CD4-positive, CD25-positive, alpha-beta regulatory T cell (primary cell): ENCODE data around the gene EXOC4. TPM values are rescaled to one million over a fixed set of nuclear protein-coding genes. Genes with fewer than 3 reads are reported as not detected.
"Not testable (repeated sequence)": the region's sequence is repeated elsewhere in the genome, so short reads cannot be mapped to it uniquely, and the experiment has no call there.

Experiments
- ATAC-seq, 2 donors: fragments of 150-1000 bp; cut with Tn5 transposase; one replicate each; pipeline ENCODE4 v1.10.0; 2021; ENCODE audit warnings: low read depth in 2 of 2, moderate number of reproducible peaks in 2 of 2, moderate library complexity in 1 of 2
- DNase-seq, 3 donors: peaks; one replicate each; pipeline versions ENCODE4 v3.0.0 to v3.0.0-alpha.2; 2012 to 2022; ENCODE audit warnings: mixed read lengths in 1 of 3
- H3K27ac ChIP-seq: one replicate; pipeline ENCODE4 v1.7.0; 2013; ENCODE audit warnings: mild to moderate bottlenecking, low read length; ENCODE audit not compliant: insufficient read depth, poor library complexity, severe bottlenecking
- H3K27me3 ChIP-seq: one replicate; pipeline ENCODE4 v1.7.0; 2013; ENCODE audit warnings: low read length; ENCODE audit not compliant: control insufficient read depth, insufficient read depth
- H3K36me3 ChIP-seq: one replicate; pipeline ENCODE4 v1.7.0; 2013; ENCODE audit warnings: mild to moderate bottlenecking, low read length, moderate library complexity; ENCODE audit not compliant: control insufficient read depth, insufficient read depth
- H3K4me1 ChIP-seq: 2 replicates; pipeline ENCODE4 v1.7.0; 2013; ENCODE audit warnings: mild to moderate bottlenecking, low read length; ENCODE audit not compliant: insufficient read depth, control insufficient read depth, poor library complexity, severe bottlenecking
- H3K4me3 ChIP-seq: one replicate; pipeline ENCODE4 v1.7.0; 2013; ENCODE audit warnings: low read depth, mild to moderate bottlenecking, low read length, moderate library complexity
- H3K9me3 ChIP-seq, 2 experiments: 1 replicate in 1 of 2; 2 replicates in 1 of 2; pipeline ENCODE4 v1.7.0; 2013; ENCODE audit warnings: low read length in 2 of 2, mild to moderate bottlenecking in 1 of 2, moderate library complexity in 1 of 2; ENCODE audit not compliant: control insufficient read depth in 2 of 2
- H3K27ac Mint-ChIP-seq, 3 donors: one replicate each; pipeline ENCODE4 v1.8.0; 2020 to 2022; ENCODE audit warnings: mild to moderate bottlenecking in 3 of 3, mixed read lengths in 3 of 3, moderate library complexity in 2 of 3
- H3K27me3 Mint-ChIP-seq: one replicate; pipeline ENCODE4 v1.8.0; 2022; ENCODE audit warnings: mild to moderate bottlenecking, mixed read lengths
- H3K36me3 Mint-ChIP-seq: one replicate; pipeline ENCODE4 v1.8.0; 2020; ENCODE audit warnings: mixed read lengths
- H3K4me1 Mint-ChIP-seq, 4 donors: one replicate each; pipeline ENCODE4 v1.8.0; 2020 to 2022; ENCODE audit warnings: mixed read lengths in 4 of 4, mild to moderate bottlenecking in 1 of 4
- H3K4me3 Mint-ChIP-seq, 4 donors: one replicate each; pipeline ENCODE4 v1.8.0; 2020 to 2022; ENCODE audit warnings: mild to moderate bottlenecking in 4 of 4, mixed read lengths in 4 of 4, moderate library complexity in 3 of 4
- H3K9me3 Mint-ChIP-seq, 7 donors: one replicate each; pipeline ENCODE4 v1.8.0; 2020 to 2022; ENCODE audit warnings: mixed read lengths in 7 of 7, mild to moderate bottlenecking in 3 of 7, moderate library complexity in 2 of 7
- polyA plus RNA-seq, 4 donors: library from polyadenylated mRNA; unstranded; fragments of 300-500 nt; fragmentation: Illumina TruSeq; gene quantifications; one replicate each; pipeline ENCODE4 v1.2.3, GENCODE V29; 2021
- total RNA-seq: library from RNA; stranded (reverse); gene quantifications from one replicate; pipeline ENCODE4 v1.2.3, GENCODE V29; 2022

The EXOC4 gene
- total and polyA plus RNA-seq, 5 donors from 2014 or later: 39.1 to 118 (median 52.2) TPM

DNA sequence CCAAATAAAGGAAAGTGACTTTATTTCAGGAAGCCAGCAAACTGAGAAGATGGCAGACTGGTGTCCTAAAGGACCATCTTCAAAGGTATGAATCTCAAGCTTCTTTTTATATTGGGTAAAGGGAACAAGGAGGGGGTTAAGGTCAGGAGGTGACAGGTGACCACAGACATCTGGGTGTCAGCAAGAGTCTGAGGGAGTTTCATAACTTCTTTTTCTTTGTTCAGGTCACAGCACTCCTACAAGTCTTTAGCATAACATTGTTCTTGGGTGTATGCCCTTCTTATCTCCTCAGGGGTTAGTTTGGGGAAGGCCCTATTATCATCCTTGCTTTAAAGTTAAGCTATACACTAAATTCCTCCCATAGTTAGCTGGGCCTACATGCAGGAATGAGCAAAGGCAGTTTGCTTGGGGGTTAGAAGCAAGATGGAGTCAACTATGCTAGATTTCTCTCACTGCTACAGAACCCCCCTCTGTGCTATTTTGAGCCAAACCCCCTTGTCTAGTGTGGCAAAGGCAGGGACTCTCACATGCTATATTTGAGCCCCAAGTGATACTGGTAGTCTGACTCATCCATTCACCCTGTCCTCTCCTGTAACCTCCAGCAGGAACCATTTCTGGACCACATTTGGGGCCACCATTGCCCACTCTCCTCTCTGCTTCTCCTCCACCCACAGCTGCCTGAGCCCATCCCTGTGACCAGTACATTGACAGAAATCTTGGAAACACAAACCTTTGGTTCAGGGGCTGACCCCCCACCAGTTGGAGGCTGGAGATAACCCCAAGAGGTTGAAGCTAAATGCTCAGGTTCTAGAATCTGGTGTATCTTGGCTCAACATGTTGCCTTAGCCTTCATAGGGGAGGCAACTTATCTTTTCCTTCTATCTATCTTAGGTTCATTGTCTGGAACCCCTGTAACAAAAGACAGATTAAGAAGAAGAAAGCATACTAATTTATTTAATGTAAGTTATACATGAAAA is 818.8 kb downstream of the EXOC4 start:
- no peaks in the 10 kb centered on the region for H3K4me1 ChIP-seq
- DNase-seq (no peak), ATAC-seq (no peak)
- H3K9me3 ChIP-seq: no peaks in the 10 kb centered on the region
- no peaks in the 10 kb centered on the region for H3K27me3 ChIP-seq
- no peak overlapping the region for H3K4me3 ChIP-seq
- Mint-ChIP-seq H3K36me3 (peaks cover 23% of the 10 kb centered on the region), H3K27me3 (no peaks in the 10 kb centered on the region), H3K4me1 (peaks cover 0 to under 1% (median 0%) of the 10 kb centered on the region in 4 donors), H3K9me3 (peaks cover 0 to 6% (median 3%) of the 10 kb centered on the region in 7 donors), H3K4me3 (no peak overlapping the region), H3K27ac (no peak overlapping the region)
- H3K27ac ChIP-seq: no peak overlapping the region
- H3K36me3 ChIP-seq: no peaks in the 10 kb centered on the region

DNA sequence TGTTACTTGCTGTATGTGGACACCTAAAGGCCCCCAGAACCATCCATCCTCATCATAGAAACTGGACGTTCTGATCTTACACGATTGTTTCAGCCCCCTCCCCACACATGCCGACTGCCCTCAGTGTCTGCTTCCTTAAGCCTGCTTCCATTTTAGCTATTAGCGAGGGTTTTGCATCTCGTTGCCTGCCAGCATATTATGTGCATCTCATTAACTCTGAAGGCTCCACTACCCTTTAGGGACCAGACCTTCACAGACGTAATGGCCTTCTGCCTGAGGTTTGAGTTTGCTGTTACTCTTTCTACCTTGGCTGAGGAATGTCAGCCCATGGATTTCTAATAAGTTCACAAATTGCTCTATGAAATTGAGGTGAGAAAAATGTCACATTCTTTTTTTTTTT is 820.4 kb downstream of the EXOC4 start:
- Mint-ChIP-seq H3K27me3 (no peaks in the 10 kb centered on the region), H3K4me3 (no peak overlapping the region), H3K27ac (no peak overlapping the region), H3K36me3 (peaks cover 26% of the 10 kb centered on the region), H3K4me1 (peaks cover 0 to 3% (median 0%) of the 10 kb centered on the region in 4 donors), H3K9me3 (peaks cover 0 to 6% (median 3%) of the 10 kb centered on the region in 7 donors)
- Histone ChIP-seq H3K27me3 (no peaks in the 10 kb centered on the region), H3K4me1 (no peaks in the 10 kb centered on the region), H3K9me3 (no peaks in the 10 kb centered on the region), H3K27ac (no peak overlapping the region), H3K4me3 (no peak overlapping the region), H3K36me3 (no peaks in the 10 kb centered on the region)
- ATAC-seq (no peak), DNase-seq (no peak)

DNA sequence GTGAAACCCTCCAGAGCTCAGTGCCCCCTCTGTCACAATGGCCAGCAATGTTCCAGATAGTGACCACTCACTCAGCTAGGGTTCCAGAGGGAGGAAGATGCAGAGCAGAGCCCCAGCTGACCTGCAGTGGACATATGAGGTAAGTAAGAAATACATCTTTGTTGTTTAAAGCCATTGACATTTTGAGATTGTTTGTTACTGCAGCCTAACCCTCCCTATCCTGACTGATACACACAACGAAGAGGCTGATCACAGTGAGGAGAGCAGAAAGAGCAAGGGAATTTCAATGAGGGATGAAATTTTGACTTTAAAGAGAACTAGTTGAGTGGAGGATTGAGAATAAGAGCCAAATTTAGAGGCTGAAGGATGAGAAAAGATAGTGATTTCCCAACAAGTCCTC is 822.9 kb downstream of the EXOC4 start:
- no peak overlapping the region for H3K4me3 Mint-ChIP-seq

DNA sequence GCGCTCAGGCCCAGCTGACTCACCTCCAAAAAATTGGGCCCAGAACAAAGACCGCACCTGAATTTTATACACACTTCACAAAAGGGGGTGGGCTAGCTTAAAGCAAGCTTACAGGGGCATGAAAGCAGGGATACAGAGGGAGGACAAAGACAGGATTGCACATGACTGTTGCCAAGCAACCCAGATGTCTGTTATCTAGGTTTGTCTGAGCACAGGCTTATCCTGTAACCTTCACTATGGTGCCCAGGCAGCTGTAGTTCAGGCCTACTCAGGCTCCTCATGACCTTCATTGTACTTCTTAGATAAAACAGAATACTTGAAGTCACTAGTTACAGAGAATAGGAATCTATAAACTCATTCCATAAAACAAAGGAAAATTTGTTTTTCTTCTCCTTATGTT is 824.7 kb downstream of the EXOC4 start:
- not testable (repeated sequence) for H3K4me3 ChIP-seq, H3K4me1 Mint-ChIP-seq, H3K36me3 ChIP-seq, H3K27me3 ChIP-seq, H3K27me3 Mint-ChIP-seq, H3K4me1 ChIP-seq, DNase-seq, H3K27ac ChIP-seq, ATAC-seq, H3K9me3 ChIP-seq, H3K4me3 Mint-ChIP-seq
- Mint-ChIP-seq H3K9me3 (peaks cover 0 to 12% (median 5%) of the 10 kb centered on the region in 7 donors), H3K27ac (peak overlapping the region in 1 of 3 donors; percentile 82), H3K36me3 (peaks cover 28% of the 10 kb centered on the region)

More for the DNA sequence above, 822.9 kb downstream of the EXOC4 start:
- DNase-seq (no peak), ATAC-seq (no peak)
- H3K4me1 Mint-ChIP-seq: peaks cover 0 to 10% (median 3%) of the 10 kb centered on the region in 4 donors
- H3K27ac Mint-ChIP-seq: no peak overlapping the region
- Histone ChIP-seq H3K27ac (no peak overlapping the region), H3K4me1 (no peaks in the 10 kb centered on the region), H3K4me3 (no peak overlapping the region), H3K27me3 (no peaks in the 10 kb centered on the region), H3K9me3 (no peaks in the 10 kb centered on the region), H3K36me3 (no peaks in the 10 kb centered on the region)
- no peaks in the 10 kb centered on the region for H3K27me3 Mint-ChIP-seq
- H3K36me3 Mint-ChIP-seq: peaks cover 23% of the 10 kb centered on the region
- peaks cover 0 to 7% (median 3%) of the 10 kb centered on the region in 7 donors for H3K9me3 Mint-ChIP-seq

DNA sequence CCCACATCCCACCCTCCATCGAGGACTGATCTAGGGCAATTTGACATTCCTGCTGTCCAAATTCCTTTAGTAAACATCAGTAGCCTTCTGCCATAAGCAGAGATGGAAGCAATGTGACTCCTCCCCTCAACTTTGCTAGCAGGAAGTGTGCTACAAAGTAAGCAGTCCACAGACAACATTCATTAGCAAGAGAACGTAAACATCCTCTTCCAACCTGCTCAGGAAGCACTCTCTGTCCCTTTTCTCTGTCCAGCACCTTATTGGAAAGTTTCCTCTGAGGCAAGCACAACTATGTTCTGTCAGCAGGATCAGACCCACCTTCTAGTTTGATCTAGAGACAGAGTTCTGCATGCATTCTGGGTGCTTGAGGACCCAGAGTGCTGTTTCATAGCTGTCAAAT is 826.1 kb downstream of the EXOC4 start:
- no peak for DNase-seq

DNA sequence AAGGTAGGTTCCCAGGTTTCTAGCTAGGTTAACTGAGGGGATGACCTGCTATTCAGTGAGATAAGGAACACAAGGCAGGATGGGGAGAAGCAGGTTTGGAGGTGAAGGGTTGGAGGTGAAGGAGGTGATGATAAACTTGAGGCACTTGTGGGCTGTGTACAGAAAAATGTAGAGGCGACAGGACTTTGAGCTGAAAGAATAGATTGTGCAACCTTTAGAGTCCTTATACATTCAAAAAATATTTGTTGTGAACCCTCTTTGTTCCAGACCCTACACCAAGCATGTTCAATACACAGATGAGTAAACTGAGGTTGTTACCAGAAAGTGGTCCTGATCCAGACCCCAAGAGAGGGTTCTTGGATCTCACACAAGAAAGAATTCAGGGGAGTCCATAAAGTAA is 828.8 kb downstream of the EXOC4 start:
- Histone ChIP-seq H3K9me3 (no peaks in the 10 kb centered on the region), H3K36me3 (no peaks in the 10 kb centered on the region), H3K27me3 (no peaks in the 10 kb centered on the region), H3K4me3 (no peak overlapping the region), H3K27ac (no peak overlapping the region), H3K4me1 (no peaks in the 10 kb centered on the region)
- Mint-ChIP-seq H3K27me3 (no peaks in the 10 kb centered on the region), H3K9me3 (peaks cover 0 to 12% (median 5%) of the 10 kb centered on the region in 7 donors), H3K27ac (no peak overlapping the region), H3K4me3 (peak overlapping the region in 1 of 4 donors; percentile 33), H3K4me1 (peaks cover 0 to 9% (median 3%) of the 10 kb centered on the region in 4 donors), H3K36me3 (peaks cover 8% of the 10 kb centered on the region)
- DNase-seq (no peak), ATAC-seq (no peak)

More for the DNA sequence above, 826.1 kb downstream of the EXOC4 start:
- H3K4me1 Mint-ChIP-seq: peaks cover 0 to 10% (median 3%) of the 10 kb centered on the region in 4 donors
- no peaks in the 10 kb centered on the region for H3K36me3 ChIP-seq
- H3K9me3 ChIP-seq: no peaks in the 10 kb centered on the region
- H3K27me3 ChIP-seq: no peaks in the 10 kb centered on the region
- no peak overlapping the region for H3K4me3 Mint-ChIP-seq
- H3K9me3 Mint-ChIP-seq: peaks cover 0 to 12% (median 5%) of the 10 kb centered on the region in 7 donors
- no peaks in the 10 kb centered on the region for H3K27me3 Mint-ChIP-seq
- no peaks in the 10 kb centered on the region for H3K4me1 ChIP-seq
- peak overlapping the region in 1 of 3 donors; percentile 18 for H3K27ac Mint-ChIP-seq
- no peak for ATAC-seq
- H3K36me3 Mint-ChIP-seq: peaks cover 28% of the 10 kb centered on the region
- no peak overlapping the region for H3K27ac ChIP-seq
- no peak overlapping the region for H3K4me3 ChIP-seq

DNA sequence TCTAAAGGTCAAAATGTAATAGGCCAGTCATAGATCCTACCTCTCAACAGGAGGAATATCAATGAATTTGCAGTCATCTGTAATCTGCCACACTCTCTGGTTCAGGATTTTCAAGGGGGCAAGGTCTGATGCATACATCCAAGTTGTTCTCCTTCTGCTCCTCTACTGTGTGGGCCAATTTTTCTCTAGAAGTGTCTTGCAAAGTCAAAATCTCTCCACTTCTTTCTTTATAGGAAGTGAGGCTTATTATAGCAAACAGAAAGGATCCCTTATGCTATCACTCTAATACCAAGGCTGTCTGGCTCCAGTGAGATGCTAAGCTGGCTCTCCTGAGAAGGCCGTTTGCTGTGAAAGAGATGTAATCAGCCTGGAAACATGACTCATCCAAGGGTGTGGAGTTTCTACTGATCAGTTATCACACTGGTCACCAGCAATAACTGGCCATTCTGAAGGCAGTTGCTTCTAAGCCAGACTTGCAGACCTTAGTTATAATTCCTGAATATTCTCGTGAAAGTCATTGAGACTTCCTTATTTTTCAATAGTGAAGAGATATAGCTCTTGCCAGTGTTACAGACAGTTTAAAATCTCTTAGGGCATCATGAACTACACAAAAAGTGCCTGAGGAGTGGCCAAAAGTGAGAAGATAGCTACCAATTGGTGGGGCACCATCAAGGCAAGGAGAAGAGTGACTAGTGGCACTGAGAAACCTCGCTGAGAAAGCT is 831.0 kb downstream of the EXOC4 start:
- ATAC-seq (no peak), DNase-seq (no peak)
- no peak overlapping the region for H3K27ac ChIP-seq
- Mint-ChIP-seq H3K4me1 (peaks cover 0 to 2% (median 0%) of the 10 kb centered on the region in 4 donors), H3K27me3 (no peaks in the 10 kb centered on the region), H3K36me3 (peaks cover 5% of the 10 kb centered on the region), H3K4me3 (no peak overlapping the region), H3K9me3 (peaks cover 0 to 24% (median 10%) of the 10 kb centered on the region in 7 donors), H3K27ac (no peak overlapping the region)
- H3K36me3 ChIP-seq: no peaks in the 10 kb centered on the region
- no peak overlapping the region for H3K4me3 ChIP-seq
- H3K4me1 ChIP-seq: no peaks in the 10 kb centered on the region
- H3K27me3 ChIP-seq: no peaks in the 10 kb centered on the region
- H3K9me3 ChIP-seq: peaks cover 2 to 4% of the 10 kb centered on the region in 2 experiments
